HCT116 (cell line): Measurements from ENCODE around the gene SLC6A19. TPM values are rescaled to one million over a fixed set of nuclear protein-coding genes. Genes with fewer than 3 reads are reported as not detected.

Experiments used
- ATAC-seq: fragments of 200-7000 bp; cut with Tn5 transposase; 2 replicates; pipeline ENCODE4 v1.9.1; 2020; ENCODE audit warnings: mild to moderate bottlenecking, moderate library complexity
- BruUV-seq: library from RNA; stranded (reverse); fragments of 400-500 nt; replicated peaks from 2 replicates; lab custom pipeline; 2021; lab: Mats Ljungman, UMichigan
- CTCF ChIA-PET: fragments of 300-600 bp; sonication (Branson Sonifier 250); formaldehyde crosslinking; loops from one replicate; lab custom pipeline; 2021; ENCODE audit warnings: antibody characterized with exemption; lab: Charles Lee
- POLR2A ChIA-PET: fragments of 300-600, 350-600 bp; sonication (Branson Sonifier 250); formaldehyde crosslinking; loops from one replicate; lab custom pipeline; 2021; ENCODE audit warnings: antibody characterized with exemption; lab: Charles Lee
- RAD21 ChIA-PET, 2 experiments: fragments of 300-600 bp; sonication (Branson Sonifier 250); formaldehyde crosslinking; loops; one replicate each; lab custom pipeline; 2023; ENCODE audit warnings: low total read pairs in 2 of 2; ENCODE audit not compliant: uncharacterized antibody in 2 of 2, unreplicated experiment in 2 of 2, low non-redundant PET in 1 of 2; lab: Charles Lee
- DNase-seq: peaks from one replicate; pipeline ENCODE4 v3.0.0-alpha.2; 2010; ENCODE audit warnings: low read depth, low spot score
- H2AFZ ChIP-seq: fragments of 200-600 bp; shearing (Covaris generic), sonication (generic); 2 replicates; pipeline ENCODE4 v1.6.1; 2017; ENCODE audit warnings: low read depth, mixed run types, mixed read lengths, antibody characterized with exemption, low read length; ENCODE audit not compliant: poor library complexity, severe bottlenecking
- H3K27ac ChIP-seq: 2 replicates; pipeline ENCODE4 v1.5.1; 2012; ENCODE audit warnings: low read depth, low read length
- H3K27me3 ChIP-seq: fragments of 200-600 bp; sonication (generic); 2 replicates; pipeline ENCODE4 v1.6.1; 2016; ENCODE audit warnings: mixed run types, low read length, mixed read lengths; ENCODE audit not compliant: insufficient read depth
- H3K36me3 ChIP-seq, 2 experiments: fragments of 200-500 bp in 1 of 2; fragments of 200-600 bp in 1 of 2; sonication (Bioruptor generic) in 1 of 2; sonication (generic) in 1 of 2; 2 replicates each; pipeline versions ENCODE4 v1.5.1 to v1.6.1; 2014 to 2016; ENCODE audit warnings: low read length in 2 of 2, inconsistent platforms in 1 of 2, mixed read lengths in 1 of 2, mixed run types in 1 of 2; ENCODE audit not compliant: insufficient read depth in 2 of 2, control insufficient read depth in 1 of 2
- H3K4me1 ChIP-seq, 2 experiments: fragments of 200-600 bp in 1 of 2; sonication (generic) in 1 of 2; 2 replicates each; pipeline versions ENCODE4 v1.5.1 to v1.6.1; 2012 to 2017; ENCODE audit warnings: low read length in 2 of 2, inconsistent platforms in 1 of 2, mild to moderate bottlenecking in 1 of 2, mixed read lengths in 1 of 2, mixed run types in 1 of 2, moderate library complexity in 1 of 2; ENCODE audit not compliant: insufficient read depth in 2 of 2, control insufficient read depth in 1 of 2
- H3K4me2 ChIP-seq: fragments of 200-600 bp; sonication (generic); 2 replicates; pipeline ENCODE4 v1.6.1; 2017; ENCODE audit warnings: mixed run types, low read length, mixed read lengths
- H3K4me3 ChIP-seq, 2 experiments: fragments of 200-600 bp in 1 of 2; sonication (generic) in 1 of 2; replicated peaks in 1 of 2; 2 replicates each; pipeline ENCODE4 v1.5.1; 2011 to 2016; ENCODE audit warnings: low read length in 2 of 2, control low read depth in 1 of 2, low read depth in 1 of 2, mild to moderate bottlenecking in 1 of 2, mixed read lengths in 1 of 2, mixed run types in 1 of 2
- H3K79me2 ChIP-seq: fragments of 200-600 bp; sonication (generic); 2 replicates; pipeline ENCODE4 v1.6.1; 2017; ENCODE audit warnings: mild to moderate bottlenecking, mixed run types, low read length, moderate library complexity, mixed read lengths; ENCODE audit not compliant: insufficient read depth
- H3K9ac ChIP-seq: fragments of 200-600 bp; sonication (generic); 2 replicates; pipeline ENCODE4 v1.6.1; 2016; ENCODE audit warnings: low read length, mixed read lengths
- H3K9me2 ChIP-seq: fragments of 200-600 bp; sonication (generic), shearing (Covaris generic); 2 replicates; pipeline ENCODE4 v1.6.1; 2017; ENCODE audit warnings: mixed run types, mild to moderate bottlenecking, moderate library complexity; ENCODE audit not compliant: insufficient read depth
- H3K9me3 ChIP-seq, 2 experiments: fragments of 200-500 bp in 1 of 2; fragments of 200-600 bp in 1 of 2; sonication (Bioruptor generic) in 1 of 2; sonication (generic) in 1 of 2; 2 replicates each; pipeline ENCODE4 v1.6.1; 2014 to 2017; ENCODE audit warnings: low read length in 2 of 2, mixed read lengths in 2 of 2, inconsistent platforms in 1 of 2, low read depth in 1 of 2, mild to moderate bottlenecking in 1 of 2, mixed run types in 1 of 2, moderate library complexity in 1 of 2; ENCODE audit not compliant: control insufficient read depth in 1 of 2, insufficient read depth in 1 of 2
- H4K20me1 ChIP-seq: fragments of 200-600 bp; sonication (generic), shearing (Covaris generic); 2 replicates; pipeline ENCODE4 v1.6.1; 2017; ENCODE audit warnings: mixed run types, mild to moderate bottlenecking, moderate library complexity; ENCODE audit not compliant: insufficient read depth
- ATF3 ChIP-seq: IDR thresholded peaks from 2 replicates; pipeline ENCODE4 v1.6.1; 2012
- CBX3 ChIP-seq: IDR thresholded peaks from 2 replicates; pipeline ENCODE4 v1.6.1; 2012; ENCODE audit warnings: low read depth
- CEBPB ChIP-seq: IDR thresholded peaks from 2 replicates; pipeline ENCODE4 v1.6.1; 2012; ENCODE audit warnings: low read depth
- EGR1 ChIP-seq: IDR thresholded peaks from 2 replicates; pipeline ENCODE4 v1.6.1; 2012; ENCODE audit warnings: low read depth
- EZH2phosphoT487 ChIP-seq: fragments of 200-600 bp; IDR thresholded peaks from 2 replicates; pipeline ENCODE4 v1.6.1; 2018; ENCODE audit warnings: antibody characterized with exemption, borderline replicate concordance
- JUND ChIP-seq: IDR thresholded peaks from 2 replicates; pipeline ENCODE4 v1.6.1; 2012
- RAD21 ChIP-seq: IDR thresholded peaks from 2 replicates; pipeline ENCODE4 v1.6.1; 2012; ENCODE audit warnings: low read depth, mild to moderate bottlenecking
- SRF ChIP-seq: IDR thresholded peaks from 2 replicates; pipeline ENCODE4 v1.6.1; 2012; ENCODE audit warnings: low read depth
- TCF7L2 ChIP-seq: IDR thresholded peaks from 2 replicates; pipeline ENCODE4 v1.7.0; 2011; ENCODE audit warnings: borderline replicate concordance, inconsistent platforms; ENCODE audit not compliant: insufficient read depth, insufficient read length; ENCODE audit errors: extremely low read depth
- ZBTB33 ChIP-seq: IDR thresholded peaks from 2 replicates; pipeline ENCODE4 v1.6.1; 2011; ENCODE audit warnings: mild to moderate bottlenecking, low read length, moderate library complexity; ENCODE audit not compliant: insufficient replicate concordance; ENCODE audit errors: extremely low read depth
- ZFX ChIP-seq: fragments of 450-650 bp; IDR thresholded peaks from 2 replicates; pipeline ENCODE4 v1.6.1; 2017
- intact Hi-C: fragments of 100-400 bp; cut with micrococcal nuclease; formaldehyde crosslinking; loops from 2 replicates; pipeline ENCODE4 v1.10.0; 2022
- total RNA-seq: library from RNA; stranded (reverse); gene quantifications from one replicate; pipeline ENCODE4 v1.2.1, GENCODE V29; 2021; ENCODE audit not compliant: unreplicated experiment

Gene SLC6A19
- total RNA-seq, 1 experiment from 2014 or later: not detected

GRCh38 chr5:1221721-1222120, 20.3 kb downstream of the SLC6A19 start:
- no peak overlapping the region for H3K4me2 ChIP-seq
- ChIA-PET RAD21 (no interaction called here), CTCF (no interaction called here), POLR2A (no interaction called here)
- DNase-seq (no peak), ATAC-seq (no peak)
- H4K20me1 ChIP-seq: no peaks in the 10 kb centered on the region
- H3K27me3 ChIP-seq: no peaks in the 10 kb centered on the region
- no peak overlapping the region for H2AFZ ChIP-seq
- H3K9ac ChIP-seq: no peak overlapping the region
- no peaks in the 10 kb centered on the region for H3K9me3 ChIP-seq
- H3K9me2 ChIP-seq: no peaks in the 10 kb centered on the region
- BruUV-seq: no TSS peak
- no peak overlapping the region for H3K27ac ChIP-seq
- H3K36me3 ChIP-seq: no peaks in the 10 kb centered on the region
- H3K4me3 ChIP-seq: no peak overlapping the region
- intact Hi-C loops: no loop called here
- H3K79me2 ChIP-seq: no peaks in the 10 kb centered on the region
- peaks cover 0 to 5% of the 10 kb centered on the region in 2 experiments; a peak in 1 of 4 replicates for H3K4me1 ChIP-seq
- TF ChIP-seq ZFX (no peak), CBX3 (no peak), SRF (no peak), RAD21 (no peak), EGR1 (no peak), CEBPB (no peak), ZBTB33 (no peak), TCF7L2 (no peak), EZH2phosphoT487 (no peak), ATF3 (no peak), JUND (no peak)
